ENCODE data around the gene LARGE1. TPM values are rescaled to one million over a fixed set of nuclear protein-coding genes. Genes with fewer than 3 reads are reported as not detected.

The LARGE1 gene
- total RNA-seq, 1 donor from 2014 or later: 35.7 TPM

GRCh38 chr22:33886696-33887095 is 33.6 kb downstream of the LARGE1 start:
- no peak overlapping the region for H3K27ac Mint-ChIP-seq
- no peaks in the 10 kb centered on the region for H3K36me3 Mint-ChIP-seq
- H3K9me3 Mint-ChIP-seq: no peaks in the 10 kb centered on the region
- no peak overlapping the region for H3K4me3 Mint-ChIP-seq
- peaks cover 9% of the 10 kb centered on the region for H3K4me1 Mint-ChIP-seq
- H3K27me3 Mint-ChIP-seq (ENCODE audit: low read depth): no peaks in the 10 kb centered on the region
- no peak for DNase-seq (ENCODE audit: low spot score in 2 of 2, unreplicated experiment in 2 of 2)
- no peak for TF ChIP-seq CTCF (IDR thresholded peaks at IDR 0.05; ENCODE audit: unreplicated experiment)

- H3K27ac Mint-ChIP-seq: no peak overlapping the region
- no peak overlapping the region for H3K4me3 Mint-ChIP-seq
- no peaks in the 10 kb centered on the region for H3K36me3 Mint-ChIP-seq
- no peaks in the 10 kb centered on the region for H3K9me3 Mint-ChIP-seq
- no peak for TF ChIP-seq CTCF (IDR thresholded peaks at IDR 0.05; ENCODE audit: unreplicated experiment)
- no peak for DNase-seq (ENCODE audit: low spot score in 2 of 2, unreplicated experiment in 2 of 2)
- H3K27me3 Mint-ChIP-seq (ENCODE audit: low read depth): no peaks in the 10 kb centered on the region
- H3K4me1 Mint-ChIP-seq: peaks cover 11% of the 10 kb centered on the region
These were observed 35.4 kb downstream of the LARGE1 start for GRCh38 chr22:33884829-33885228.

- H3K9me3 Mint-ChIP-seq: no peaks in the 10 kb centered on the region
- TF ChIP-seq CTCF (IDR thresholded peaks at IDR 0.05; ENCODE audit: unreplicated experiment): no peak
- no peaks in the 10 kb centered on the region for H3K27me3 Mint-ChIP-seq (ENCODE audit: low read depth)
- no peaks in the 10 kb centered on the region for H3K36me3 Mint-ChIP-seq
- no peak for DNase-seq (ENCODE audit: low spot score in 2 of 2, unreplicated experiment in 2 of 2)
- H3K4me3 Mint-ChIP-seq: no peak overlapping the region
- peaks cover 11% of the 10 kb centered on the region for H3K4me1 Mint-ChIP-seq
- H3K27ac Mint-ChIP-seq: no peak overlapping the region
These were observed 36.1 kb downstream of the LARGE1 start for GRCh38 chr22:33883961-33884808.

GRCh38 chr22:33883561-33883960 is 36.7 kb downstream of the LARGE1 start:
- no peak for TF ChIP-seq CTCF (IDR thresholded peaks at IDR 0.05; ENCODE audit: unreplicated experiment)
- Mint-ChIP-seq H3K9me3 (no peaks in the 10 kb centered on the region), H3K27ac (no peak overlapping the region), H3K36me3 (no peaks in the 10 kb centered on the region), H3K4me1 (peaks cover 11% of the 10 kb centered on the region), H3K27me3 (ENCODE audit: low read depth) (no peaks in the 10 kb centered on the region), H3K4me3 (no peak overlapping the region)
- no peak for DNase-seq (ENCODE audit: low spot score in 2 of 2, unreplicated experiment in 2 of 2)

GRCh38 chr22:33882991-33883390 is 37.3 kb downstream of the LARGE1 start:
- Mint-ChIP-seq H3K4me3 (no peak overlapping the region), H3K27ac (no peak overlapping the region), H3K9me3 (no peaks in the 10 kb centered on the region), H3K36me3 (no peaks in the 10 kb centered on the region), H3K27me3 (ENCODE audit: low read depth) (no peaks in the 10 kb centered on the region), H3K4me1 (peaks cover 11% of the 10 kb centered on the region)
- no peak for DNase-seq (ENCODE audit: low spot score in 2 of 2, unreplicated experiment in 2 of 2)
- no peak for TF ChIP-seq CTCF (IDR thresholded peaks at IDR 0.05; ENCODE audit: unreplicated experiment)

Data from mesothelial cell of epicardium (in vitro differentiated cells).